ENCODE measurements around the gene IFRD2.
"Not testable (repeated sequence)": the region's sequence is repeated elsewhere in the genome, so short reads cannot be mapped to it uniquely, and the experiment has no call there.

The IFRD2 gene

DNA sequence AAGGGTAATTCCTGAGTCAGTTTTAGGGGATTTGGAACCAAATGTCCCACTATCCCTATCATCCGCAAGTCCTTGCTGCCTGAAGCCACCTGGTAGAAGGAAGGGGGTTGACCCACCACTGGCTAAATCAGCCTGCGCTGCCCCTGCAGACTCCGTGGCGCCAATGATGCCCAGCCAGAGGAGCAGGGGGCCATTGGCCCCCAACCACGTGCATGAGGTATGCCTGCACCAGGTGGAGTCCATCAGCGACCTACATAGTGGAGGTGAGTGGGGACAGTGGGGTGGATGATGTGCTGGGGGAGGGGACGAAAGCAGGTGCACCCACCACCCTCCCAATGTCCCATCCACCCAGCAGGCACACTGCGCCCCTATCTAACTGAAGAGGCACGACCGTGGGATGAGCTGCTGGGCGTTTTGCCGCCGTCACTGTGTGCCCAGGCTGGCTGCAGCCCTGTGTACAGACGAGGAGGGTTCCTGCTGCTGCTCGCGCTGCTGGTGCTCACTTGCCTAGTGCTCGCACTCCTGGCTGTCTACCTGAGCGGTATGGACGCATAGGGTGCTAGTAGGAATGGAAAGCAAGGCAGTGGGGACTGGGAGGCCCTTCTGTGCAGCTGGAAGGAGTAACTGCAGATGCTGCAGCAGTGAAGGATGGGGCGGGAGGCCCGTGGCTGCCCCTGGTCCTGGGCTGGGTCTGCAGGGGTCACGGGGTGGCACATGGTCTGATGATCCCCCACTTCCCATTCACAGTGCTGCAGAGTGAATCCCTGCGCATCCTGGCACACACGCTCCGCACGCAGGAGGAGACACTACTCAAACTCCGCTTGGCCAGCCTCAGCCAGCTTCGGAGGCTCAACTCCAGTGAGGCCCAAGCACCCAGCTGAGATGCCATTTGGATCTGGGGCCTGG lies 5.7 kb downstream of the IFRD2 start:
- DNase-seq (ENCODE audit: low read depth) = no peak

DNA sequence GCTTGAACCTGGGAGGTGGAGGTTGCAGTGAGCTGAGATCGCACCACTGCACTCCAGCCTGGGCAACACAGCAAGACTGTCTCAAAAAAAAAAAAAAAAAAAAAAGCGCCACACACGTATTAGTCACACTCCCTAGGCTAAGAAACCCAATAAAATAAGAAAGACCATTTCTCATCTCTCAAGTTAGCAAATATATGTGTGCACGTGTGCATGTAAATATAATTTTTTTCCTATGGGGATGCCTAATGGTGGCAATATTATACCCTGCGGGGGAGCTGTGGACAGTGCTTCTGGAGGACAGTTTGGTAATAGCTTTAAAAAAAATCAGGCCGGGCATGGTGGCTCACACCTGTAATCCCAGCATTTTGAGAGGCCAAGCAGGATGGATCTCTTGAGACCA lies 8.1 kb downstream of the IFRD2 start:
- not testable (repeated sequence) for DNase-seq (ENCODE audit: low read depth)

DNA sequence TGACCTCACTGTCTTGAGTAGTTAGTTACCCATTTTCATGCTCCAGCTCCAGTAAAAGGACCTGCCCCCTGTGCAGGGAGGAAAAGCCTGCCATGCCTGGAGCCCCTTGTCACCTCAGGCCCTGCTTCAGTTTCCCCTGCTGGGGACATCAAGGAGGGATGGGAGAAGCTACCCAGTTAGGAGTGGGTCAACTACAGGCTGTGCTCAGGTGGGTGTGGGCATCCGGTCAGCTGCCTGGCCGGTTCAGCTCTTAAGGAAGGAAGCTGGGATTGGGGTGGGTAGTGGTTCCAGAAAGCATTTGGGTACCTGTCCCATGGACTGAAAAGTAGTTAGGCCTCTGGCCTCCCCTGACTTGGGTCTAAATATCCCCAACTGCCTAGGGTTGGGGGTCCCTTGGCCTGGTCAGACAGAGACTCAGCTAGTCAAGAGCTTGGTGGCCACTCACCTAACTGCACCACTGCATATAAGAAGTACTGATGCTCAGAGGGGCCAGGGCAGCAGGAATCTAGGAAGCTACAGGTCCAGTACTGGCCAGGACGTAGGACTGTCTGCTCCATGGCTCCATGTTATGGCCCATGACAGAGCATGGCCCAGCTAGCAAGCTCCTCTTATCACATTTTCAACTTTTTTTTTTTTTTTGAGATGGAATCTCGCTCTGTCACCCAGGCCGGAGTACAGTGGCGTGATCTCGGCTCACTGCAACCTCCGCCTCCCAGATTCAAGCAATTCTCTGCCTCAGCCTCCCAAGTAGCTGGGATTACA lies 12.8 kb downstream of the IFRD2 start:
- no peak for DNase-seq (ENCODE audit: low read depth)

DNA sequence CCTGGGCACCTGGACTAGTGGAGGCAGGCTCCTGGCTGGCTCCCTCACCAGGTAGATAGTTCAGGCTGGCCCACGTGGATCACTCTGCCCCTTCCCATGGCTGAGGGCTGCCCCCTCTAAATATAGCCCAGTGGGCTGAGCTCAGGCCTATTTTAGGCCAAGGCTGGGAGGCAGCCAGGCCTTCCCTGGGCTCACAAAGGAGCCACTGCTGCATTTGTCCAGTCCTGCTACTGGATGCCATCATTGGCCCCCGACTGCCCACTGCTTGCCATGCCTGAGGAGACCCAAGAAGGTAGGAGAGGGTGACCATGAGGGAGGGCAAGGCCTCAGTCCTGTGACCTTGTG lies 13.4 kb downstream of the IFRD2 start, which contains the start of gene LSMEM2:
LSMEM2 (plus strand) TSS at position 208 of the 345 bp plus-strand sequence; CDS start at position 235, 27 bp downstream.
- no peak for DNase-seq (ENCODE audit: low read depth)

DNA sequence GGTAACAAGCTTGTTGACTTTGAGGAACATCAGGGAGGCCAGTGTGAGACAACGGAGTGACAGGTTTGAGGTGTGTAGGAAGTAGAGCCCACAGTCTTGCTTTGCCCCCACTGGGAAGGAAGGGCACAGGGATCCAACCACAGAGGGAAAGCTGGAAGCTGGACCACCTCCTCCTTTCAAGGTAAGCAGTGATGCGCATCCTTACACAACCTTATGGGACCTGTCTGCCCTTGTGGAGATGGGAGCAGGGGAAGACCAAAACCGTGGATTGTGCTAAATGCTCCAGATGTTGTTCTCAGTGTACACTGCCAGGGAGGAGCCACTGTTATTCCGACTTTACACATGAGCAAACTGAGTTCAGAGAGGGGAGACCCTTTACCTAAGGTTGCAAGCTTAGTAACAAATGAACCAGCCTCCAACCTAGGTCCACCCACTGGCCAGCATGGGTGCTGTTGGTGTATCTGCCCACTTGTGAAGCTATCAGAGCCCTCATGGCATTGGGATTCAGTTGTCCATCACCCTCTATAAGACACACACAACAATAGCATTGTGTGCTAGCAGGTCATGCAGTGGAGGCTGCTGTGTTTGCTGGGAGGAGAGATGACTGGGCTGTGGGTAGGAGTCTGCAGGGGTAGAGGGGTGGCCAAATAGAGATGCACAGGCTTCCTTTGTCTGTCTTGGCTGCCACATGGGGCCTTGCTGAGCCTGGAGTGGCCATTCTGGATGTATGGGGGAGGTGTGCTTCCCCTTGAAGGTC lies 13.9 kb downstream of the IFRD2 start:
- DNase-seq (ENCODE audit: low read depth) = no peak

DNA sequence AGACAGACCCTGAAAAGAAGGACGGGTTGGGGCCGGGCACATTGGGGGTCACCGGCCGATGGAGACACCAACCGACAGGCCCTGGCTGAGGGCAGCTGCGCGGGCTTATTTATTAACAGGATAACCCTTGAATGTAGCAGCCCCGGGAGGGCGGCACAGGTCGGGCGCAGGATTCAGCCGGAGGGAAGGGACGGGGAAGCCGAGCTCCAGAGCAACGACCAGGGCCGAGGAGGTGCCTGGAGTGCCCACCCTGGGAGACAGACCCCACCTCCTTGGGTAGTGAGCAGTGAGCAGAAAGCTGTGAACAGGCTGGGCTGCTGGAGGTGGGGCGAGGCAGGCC lies 15.5 kb downstream of the IFRD2 start:
- no peak for DNase-seq (ENCODE audit: low read depth)

DNA sequence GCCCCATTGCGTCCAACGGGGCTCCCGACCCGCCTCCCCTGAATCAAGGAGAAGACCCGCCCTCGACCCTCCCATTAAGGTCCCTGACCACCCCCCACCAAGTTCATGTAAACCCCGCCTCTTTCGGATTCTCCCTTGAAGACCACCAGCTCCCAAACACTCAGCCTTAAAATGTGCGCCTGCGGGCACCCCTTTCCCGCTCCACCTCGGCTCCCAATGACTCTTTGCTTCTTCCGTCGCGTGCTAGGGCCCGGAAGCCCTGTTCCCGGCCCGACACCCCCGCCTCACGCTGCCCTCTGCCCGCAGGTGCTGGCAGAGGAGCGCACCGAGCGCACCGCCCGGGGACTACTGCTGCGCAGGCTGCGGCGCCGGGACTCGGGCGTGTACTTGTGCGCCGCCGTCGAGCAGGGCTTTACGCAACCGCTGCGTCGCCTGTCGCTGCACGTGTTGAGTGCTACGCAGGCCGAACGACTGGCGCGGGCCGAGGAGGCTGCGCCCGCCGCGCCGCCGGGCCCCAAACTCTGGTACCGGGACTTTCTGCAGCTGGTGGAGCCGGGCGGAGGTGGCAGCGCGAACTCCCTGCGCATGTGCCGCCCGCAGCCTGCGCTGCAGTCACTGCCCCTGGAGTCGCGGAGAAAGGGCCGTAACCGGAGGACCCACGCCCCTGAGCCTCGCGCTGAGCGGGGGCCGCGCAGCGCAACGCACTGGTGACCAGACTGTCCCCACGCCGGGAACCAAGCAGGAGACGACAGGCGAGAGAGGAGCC lies 16.1 kb downstream of the IFRD2 start:
- no peak for DNase-seq (ENCODE audit: low read depth)

DNA sequence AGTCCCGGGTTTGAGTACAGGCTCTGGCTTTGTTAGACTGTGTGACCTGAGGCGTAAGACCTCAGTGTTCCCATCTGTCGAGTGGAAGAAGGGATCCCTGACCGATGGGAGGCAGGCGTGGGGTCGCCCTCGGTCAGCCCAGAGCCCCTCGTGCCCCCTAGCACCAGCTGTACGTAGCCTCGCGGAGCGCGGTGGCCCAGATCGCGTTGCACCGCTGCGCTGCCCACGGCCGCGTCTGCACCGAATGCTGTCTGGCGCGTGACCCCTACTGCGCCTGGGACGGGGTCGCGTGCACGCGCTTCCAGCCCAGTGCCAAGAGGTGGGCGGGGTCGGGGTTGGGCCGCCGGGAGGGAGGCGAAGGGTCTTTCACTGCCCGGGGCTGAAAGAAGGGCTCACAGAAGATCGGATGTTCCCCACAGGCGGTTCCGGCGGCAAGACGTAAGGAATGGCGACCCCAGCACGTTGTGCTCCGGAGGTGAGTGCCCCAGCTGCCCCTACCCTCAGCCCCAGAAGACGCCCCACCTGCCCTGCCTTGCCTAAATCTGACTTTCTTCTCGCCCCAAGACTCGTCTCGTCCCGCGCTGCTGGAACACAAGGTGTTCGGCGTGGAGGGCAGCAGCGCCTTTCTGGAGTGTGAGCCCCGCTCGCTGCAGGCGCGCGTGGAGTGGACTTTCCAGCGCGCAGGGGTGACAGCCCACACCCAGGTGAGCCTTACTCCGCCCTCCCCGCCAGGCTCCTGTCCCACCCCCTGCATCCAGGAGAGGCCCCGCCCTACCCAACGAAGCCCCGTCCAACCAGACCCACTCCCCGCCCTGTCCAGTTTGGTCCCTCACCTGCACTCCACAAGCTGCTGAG lies 16.9 kb downstream of the IFRD2 start:
- no peak for DNase-seq (ENCODE audit: low read depth)

DNA sequence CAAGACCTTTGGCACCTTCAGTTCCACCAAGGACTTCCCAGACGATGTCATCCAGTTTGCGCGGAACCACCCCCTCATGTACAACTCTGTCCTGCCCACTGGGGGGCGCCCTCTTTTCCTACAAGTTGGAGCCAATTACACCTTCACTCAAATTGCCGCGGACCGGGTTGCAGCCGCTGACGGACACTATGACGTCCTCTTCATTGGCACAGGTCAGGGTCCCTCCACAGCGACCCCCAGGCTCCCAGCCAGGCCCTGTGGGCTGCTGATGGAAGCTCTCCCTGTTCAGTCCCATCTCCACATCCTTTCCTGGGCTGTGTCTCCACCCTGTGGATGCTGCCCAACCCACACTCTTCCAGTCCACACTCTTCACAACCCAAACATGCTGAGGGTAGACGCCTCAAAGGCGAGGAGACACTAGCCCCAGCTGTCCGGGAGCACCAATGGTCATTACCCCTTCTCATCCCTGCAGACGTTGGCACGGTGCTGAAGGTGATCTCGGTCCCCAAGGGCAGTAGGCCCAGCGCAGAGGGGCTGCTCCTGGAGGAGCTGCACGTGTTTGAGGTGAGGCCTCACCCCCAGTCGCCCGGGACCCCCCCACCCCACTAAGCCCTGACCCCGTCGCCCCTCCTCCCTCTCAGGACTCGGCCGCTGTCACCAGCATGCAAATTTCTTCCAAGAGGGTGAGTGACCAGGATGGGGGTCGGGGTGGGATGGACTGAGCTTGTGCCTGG lies 17.7 kb downstream of the IFRD2 start:
- DNase-seq (ENCODE audit: low read depth) = no peak

DNA sequence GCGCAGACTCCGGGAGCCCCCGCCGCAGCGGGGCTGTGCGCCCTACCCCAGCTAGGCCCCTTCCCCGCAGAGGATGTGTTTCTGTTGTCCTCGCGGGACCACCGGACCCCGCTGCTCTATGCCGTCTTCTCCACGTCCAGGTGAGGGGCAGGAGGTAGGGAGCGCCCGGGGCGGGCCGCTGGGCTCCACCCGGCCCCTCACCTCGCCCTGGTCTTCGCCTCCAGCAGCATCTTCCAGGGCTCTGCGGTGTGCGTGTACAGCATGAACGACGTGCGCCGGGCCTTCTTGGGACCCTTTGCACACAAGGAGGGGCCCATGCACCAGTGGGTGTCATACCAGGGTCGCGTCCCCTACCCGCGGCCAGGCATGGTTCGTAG lies 18.6 kb downstream of the IFRD2 start:
- DNase-seq (ENCODE audit: low read depth) = no peak

DNA sequence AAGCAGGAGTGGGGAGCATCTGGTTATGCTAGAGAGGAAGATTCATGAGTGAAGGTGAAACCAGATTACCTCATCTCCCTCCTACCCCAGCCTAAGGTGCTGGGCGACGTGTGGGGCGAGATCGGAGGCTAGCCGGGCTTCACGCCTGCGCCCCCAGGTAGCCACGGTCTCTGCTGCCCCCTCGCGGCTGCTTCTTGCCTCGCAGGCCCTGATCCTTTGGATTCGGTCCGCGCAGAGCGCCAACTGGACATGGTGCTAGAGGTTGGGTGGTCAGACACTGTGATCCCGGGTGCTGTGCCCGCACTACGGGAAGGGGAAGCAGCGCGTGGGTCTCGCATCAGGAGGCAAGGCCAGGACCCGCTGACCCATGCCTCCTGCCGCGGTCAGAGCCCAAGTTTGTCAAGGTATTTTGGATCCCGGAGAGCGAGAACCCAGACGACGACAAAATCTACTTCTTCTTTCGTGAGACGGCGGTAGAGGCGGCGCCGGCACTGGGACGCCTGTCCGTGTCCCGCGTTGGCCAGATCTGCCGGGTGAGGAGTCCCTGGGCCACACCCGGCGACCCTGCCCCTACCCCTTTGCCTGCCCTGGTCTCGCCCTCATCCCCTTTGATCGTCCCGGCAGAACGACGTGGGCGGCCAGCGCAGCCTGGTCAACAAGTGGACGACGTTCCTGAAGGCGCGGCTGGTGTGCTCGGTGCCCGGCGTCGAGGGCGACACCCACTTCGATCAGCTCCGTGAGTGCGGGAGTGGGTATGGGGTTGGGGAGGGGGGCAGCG lies 19.1 kb downstream of the IFRD2 start:
- no peak for DNase-seq (ENCODE audit: low read depth)

DNA sequence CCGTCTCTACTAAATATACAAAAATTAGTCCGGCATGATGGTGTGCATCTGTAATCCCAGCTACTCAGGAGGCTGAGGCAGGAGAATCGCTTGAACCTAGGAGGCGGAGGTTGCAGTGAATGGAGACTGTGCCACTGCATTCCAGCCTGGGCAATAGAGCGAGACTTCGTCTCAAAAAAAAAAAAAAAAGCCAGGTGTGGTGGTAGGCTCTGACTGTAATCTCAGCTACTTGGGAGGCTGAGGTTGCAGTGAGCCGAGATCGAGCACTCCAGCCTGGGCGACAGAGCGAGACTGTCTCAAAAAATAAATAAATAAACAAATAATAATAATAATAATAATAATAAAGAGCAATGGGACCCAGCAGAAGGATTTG lies 19.7 kb downstream of the IFRD2 start:
- DNase-seq (ENCODE audit: low read depth) = not testable (repeated sequence)

DNA sequence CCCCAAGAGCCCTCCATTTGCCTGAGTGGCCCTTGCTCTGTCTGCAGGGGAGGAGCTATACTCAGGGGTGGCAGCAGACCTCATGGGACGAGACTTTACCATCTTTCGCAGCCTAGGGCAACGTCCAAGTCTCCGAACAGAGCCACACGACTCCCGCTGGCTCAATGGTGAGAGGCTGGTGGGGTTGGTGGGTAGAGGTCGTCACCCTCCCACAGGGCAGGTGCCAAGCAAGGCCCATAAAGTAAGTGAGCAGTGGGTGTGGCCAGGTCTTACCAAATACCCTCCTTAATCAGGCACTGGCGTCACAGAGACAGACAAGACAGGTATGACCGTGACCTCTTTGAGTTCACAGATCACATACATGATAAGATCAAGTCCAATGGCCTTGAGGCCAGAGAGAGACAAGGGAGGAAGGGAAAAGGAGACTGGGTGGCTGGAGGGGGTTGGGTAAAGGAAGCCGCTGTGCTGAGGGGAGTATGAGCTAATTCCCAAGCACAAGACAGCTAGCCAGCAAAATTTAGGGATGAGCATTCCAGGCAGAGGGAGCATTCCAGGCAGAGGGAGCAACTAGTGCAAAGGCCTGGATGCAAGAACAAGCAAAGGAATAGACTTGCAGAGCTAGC lies 20.8 kb downstream of the IFRD2 start:
- DNase-seq (ENCODE audit: low read depth) = no peak

DNA sequence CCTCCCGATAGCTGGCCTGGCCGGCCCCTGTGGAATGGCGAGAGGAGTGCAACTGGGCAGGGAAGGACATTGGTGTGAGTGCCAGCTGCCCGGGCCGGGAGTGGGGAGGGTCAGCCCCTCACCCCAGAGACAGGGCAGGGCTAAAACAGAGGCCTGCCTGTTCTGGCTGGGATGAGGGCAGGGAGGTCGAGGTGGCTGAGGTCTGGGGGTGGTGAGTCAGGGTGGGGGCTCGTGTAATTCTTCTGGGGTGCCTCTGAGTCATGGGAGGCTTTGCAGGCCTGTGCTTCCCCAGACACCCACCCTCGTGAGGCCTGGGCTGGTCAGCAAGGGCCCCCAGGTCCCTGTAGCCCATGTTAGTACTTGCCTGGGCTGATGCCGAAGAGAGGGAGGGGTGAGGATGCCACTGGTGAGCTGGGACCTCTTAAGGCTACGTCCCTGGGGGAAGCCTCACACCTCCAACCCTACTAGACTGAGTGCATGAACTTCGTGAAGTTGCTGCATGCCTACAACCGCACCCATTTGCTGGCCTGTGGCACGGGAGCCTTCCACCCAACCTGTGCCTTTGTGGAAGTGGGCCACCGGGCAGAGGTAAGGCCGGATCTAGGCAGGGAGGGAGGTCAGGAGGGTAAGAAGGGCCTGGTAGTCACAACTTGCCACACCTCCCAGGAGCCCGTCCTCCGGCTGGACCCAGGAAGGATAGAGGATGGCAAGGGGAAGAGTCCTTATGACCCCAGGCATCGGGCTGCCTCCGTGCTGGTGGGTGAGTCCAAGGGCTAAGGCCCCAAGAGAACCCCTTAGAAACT lies 21.6 kb downstream of the IFRD2 start:
- no peak for DNase-seq (ENCODE audit: low read depth)

DNA sequence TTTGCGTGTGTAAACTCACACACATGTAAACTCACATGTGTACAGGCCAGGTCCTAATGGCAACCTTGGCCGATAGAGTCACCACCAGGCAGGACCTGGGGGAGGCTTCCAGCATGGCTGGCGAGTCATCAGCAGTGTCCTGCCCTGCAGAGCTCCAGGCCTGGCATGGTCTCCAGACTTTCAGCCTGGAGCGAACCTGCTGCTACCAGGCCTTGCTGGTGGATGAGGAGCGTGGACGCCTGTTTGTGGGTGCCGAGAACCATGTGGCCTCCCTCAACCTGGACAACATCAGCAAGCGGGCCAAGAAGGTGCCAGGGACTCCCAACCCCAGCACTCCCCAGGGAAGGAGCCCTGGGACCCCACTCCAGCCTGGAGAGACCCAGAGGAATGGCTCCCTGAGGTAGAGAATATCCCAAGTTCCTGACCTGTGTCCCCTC lies 22.2 kb downstream of the IFRD2 start:
- no peak for DNase-seq (ENCODE audit: low read depth)

DNA sequence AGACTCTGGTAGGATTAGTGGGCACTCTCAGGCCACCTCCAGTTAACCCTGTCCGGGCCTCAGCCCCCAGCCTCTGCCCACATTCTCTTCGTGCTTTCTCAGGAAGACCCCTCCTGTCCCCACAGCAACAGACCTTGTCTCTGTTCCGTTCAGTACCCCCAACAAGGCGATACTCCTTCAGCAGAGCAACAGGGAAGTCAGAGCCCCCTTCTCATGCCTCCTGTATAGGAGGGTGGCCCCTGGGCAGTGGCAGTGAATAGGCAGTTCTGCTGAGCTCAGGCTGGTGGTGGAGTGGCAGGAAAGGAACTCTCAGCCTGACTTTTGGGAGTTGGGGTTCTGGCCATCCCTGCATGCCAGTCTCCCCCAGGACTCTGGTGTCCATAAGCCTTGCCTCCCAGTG lies 22.8 kb downstream of the IFRD2 start:
- DNase-seq (ENCODE audit: low read depth) = no peak

DNA sequence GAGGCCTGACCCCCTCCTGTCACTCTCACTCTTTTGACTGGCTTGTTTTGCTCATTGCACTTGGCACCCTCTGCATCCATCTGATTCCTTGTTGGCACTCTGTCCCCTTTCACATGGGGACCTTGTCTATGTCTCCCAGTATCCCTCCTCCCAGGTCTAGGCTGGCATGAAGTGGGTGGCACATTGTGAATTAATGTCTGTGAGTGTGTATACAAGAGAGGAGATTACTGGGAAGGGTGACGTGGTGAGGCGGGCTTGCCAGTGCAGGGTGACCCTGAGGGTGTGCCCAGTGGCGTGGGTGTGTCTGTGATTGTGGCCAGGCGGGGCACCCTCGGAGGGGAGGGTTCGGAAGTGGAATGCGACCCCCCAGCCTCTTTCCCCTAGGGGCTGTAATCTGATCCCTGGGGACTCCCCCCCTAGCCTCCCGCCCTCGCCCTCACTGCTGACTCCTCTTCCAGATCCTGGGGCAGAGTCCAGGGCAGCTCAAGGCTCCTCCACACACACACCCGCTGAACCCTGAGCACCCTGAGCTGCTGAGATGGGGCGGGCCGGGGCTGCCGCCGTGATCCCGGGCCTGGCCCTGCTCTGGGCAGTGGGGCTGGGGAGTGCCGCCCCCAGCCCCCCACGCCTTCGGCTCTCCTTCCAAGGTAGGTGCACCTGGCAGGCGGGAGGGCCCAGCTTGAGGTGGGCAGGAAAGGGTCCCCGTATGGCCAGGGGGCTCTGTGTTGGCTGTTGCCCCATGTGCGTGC lies 23.4 kb downstream of the IFRD2 start, which contains the start of gene SEMA3B:
SEMA3B (plus strand) TSS at position 445 of the 749 bp plus-strand sequence; CDS start at position 539, 94 bp downstream.
- DNase-seq (ENCODE audit: low read depth) = no peak
